NCI-H2029 treated with DMSO at 0.1 percent for 48 hours (cell line): ENCODE results near the gene NECAB3.

Experiments used
- DNase-seq: peaks from one replicate; lab custom pipeline; 2025; lab: John Stamatoyannopoulos, UW

Gene NECAB3

GRCh38 chr20:33663161-33664084 is 10.8 kb downstream of the NECAB3 start:
- DNase-seq, result peak; percentile 39

- no peak for DNase-seq
Observed at GRCh38 chr20:33662172-33662571, 12.1 kb downstream of the NECAB3 start, which contains the start of gene C20orf144. Gene C20orf144, plus strand, starts transcription at chr20:33662327. Its CDS starts 19 bp downstream, at chr20:33662346.

DNA sequence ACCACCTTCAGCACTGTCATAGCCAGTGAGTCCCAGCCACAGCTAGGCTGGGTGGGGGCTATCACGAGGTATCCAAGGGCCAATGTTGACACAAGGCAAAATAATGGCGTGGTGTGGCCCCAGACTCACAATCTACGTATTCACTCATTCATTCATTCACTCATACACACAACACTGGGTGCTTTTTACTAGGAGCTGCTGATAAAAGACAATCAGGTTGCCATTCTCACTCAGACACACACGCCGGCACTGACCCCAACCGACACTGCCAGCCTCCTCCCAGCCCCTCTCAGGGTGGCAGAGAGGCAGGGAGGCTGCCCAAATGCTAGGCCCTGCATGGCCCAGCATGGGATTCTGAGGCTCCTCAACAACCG is 13.6 kb downstream of the NECAB3 start:
- no peak for DNase-seq

- no peak for DNase-seq
Observed at GRCh38 chr20:33660035-33660684, 14.1 kb downstream of the NECAB3 start.

DNA sequence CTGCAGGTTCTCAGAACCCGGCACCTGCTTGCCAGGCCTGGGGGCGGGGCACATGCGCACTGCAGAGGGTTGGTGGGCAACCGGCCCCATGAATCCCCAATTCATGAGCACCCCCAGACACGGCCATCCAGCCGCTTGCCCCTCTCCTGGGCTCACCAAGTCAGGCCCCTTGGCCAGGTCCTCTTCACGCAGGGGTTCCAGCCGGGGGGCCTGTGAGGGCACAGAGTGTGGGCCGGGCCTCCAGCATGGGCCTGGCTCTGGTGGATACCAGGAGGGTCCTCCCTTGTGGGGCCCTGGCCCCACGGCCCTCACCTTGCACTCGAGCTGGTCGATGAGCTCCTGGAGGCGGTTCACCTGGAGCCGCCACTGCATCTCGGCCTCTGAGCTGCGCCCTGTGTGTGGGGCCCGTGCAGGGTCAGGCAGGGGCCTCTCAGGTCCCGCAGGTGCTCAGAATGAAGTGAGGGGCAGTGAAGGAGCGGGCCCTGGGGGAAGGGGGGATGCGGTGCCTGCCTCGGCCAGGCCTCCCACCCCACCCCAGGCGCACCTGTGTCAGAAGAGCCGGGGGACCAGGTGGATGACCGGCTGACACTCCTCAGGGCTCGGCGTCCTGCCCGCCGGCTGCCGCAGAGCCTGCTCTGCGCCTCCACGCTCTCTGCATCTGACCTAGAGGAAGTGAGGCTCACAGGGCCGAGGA is 14.7 kb downstream of the NECAB3 start:
- no peak for DNase-seq

DNA sequence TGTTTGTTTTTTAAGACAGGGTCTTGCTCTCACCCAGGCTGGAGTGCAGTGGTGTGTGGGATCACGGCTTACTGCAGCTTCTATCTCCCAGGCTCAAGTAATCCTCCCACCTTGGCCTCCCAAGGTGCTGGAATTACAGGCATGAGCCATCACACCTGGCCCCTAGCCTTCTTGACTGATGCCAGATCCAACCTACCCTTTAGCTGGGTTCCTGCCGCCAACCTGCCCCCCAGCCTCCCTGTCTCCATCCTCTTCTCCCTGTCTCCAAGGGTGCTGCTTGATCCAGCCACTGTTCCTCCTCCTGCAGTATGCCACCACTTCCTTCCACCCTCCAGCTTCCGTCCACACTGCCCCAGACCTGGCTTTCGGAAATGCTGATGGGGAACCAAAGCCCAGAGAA is 15.3 kb downstream of the NECAB3 start:
- DNase-seq, result no peak

GRCh38 chr20:33658510-33658909 is 15.7 kb downstream of the NECAB3 start:
- no peak for DNase-seq

GRCh38 chr20:33657704-33658095 is 16.5 kb downstream of the NECAB3 start:
- DNase-seq, result no peak

GRCh38 chr20:33656783-33657703 is 17.2 kb downstream of the NECAB3 start:
- no peak for DNase-seq

DNA sequence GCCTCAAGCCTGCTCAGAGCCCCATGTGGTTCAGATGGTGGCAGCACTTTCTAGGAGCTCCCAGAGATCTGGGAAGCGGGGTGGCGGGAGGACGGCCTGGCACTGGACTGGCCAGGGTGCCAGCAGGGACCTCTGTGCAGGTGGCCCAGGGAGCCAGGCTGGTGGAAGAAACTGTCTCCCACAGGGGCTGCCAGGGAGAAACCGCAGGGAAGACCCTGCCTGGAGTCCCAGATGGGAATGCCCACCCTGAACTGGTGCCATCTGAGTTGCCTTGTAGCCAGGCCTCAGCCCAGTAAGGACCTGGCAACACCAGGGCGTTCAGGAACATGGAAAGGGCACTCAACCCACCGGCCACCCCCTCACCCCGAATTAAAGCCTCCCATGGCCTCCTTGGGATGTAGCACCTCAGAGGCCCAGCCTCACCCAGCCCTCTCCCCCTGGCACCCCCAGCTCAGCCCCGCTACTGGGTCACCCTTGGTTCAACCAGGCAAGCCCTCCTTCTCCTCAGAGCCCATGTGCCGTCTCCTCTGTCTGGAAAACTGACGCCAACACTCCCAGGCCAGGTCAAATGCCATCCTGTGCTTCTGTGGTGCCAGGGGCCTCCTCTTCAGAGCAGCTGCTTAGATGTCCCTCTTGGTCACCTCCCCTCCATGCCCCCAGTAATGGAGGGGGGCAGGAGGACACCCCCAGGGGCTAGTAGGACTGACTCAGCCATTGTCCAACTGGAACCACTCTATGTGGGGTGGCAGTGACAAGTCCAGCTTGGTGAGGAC is 18.0 kb downstream of the NECAB3 start:
- no peak for DNase-seq

DNA sequence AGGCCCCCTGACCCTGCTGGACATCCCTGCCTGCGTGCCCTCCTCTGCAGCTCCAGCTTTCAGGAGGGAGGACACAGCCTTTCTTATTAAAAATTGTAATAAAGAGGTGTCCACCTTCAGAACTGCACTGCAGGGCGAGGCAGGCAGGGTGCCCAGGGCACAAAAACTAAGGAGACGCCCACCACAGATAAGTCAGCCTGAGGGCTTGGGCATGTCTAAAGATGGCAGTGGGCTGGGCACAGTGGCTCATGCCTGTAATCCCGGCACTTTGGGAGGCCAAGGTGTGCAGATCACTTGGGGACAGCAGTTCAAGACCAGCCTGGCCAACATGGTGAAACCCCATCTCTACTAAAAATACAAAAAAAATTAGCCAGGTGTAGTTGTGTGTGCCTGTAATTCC is 19.1 kb downstream of the NECAB3 start:
- no peak for DNase-seq

- DNase-seq, result peak; percentile 13
Observed at GRCh38 chr20:33654680-33655161, 19.5 kb downstream of the NECAB3 start.

- DNase-seq, result peak; percentile 98
Observed at GRCh38 chr20:33653900-33654596, 20.2 kb downstream of the NECAB3 start.

- DNase-seq, result peak; percentile 81
Observed at GRCh38 chr20:33653218-33653899, 20.9 kb downstream of the NECAB3 start.

DNA sequence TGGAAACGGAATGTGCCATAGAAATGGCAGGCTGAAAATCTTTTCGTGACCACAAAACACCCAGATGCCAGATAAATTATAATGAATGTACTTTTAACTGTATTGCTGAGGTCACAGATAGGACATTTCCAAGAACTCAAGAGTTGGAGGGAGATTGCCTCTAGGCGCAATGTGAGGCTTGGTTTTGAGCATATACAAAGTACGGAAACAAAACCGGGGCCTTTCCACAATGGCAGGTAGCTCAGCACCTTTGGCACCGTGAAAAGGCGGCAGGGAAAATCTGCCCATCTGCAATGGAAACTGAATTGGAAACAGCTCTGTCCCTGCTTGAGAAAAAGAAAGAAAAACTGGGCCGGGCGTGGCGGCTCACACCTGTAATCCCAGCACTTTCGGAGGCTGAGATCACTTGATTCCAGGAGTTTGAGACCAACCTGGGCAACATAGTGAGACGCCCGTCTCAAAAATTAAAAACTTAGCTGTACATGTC is 22.6 kb downstream of the NECAB3 start:
- no peak for DNase-seq

DNA sequence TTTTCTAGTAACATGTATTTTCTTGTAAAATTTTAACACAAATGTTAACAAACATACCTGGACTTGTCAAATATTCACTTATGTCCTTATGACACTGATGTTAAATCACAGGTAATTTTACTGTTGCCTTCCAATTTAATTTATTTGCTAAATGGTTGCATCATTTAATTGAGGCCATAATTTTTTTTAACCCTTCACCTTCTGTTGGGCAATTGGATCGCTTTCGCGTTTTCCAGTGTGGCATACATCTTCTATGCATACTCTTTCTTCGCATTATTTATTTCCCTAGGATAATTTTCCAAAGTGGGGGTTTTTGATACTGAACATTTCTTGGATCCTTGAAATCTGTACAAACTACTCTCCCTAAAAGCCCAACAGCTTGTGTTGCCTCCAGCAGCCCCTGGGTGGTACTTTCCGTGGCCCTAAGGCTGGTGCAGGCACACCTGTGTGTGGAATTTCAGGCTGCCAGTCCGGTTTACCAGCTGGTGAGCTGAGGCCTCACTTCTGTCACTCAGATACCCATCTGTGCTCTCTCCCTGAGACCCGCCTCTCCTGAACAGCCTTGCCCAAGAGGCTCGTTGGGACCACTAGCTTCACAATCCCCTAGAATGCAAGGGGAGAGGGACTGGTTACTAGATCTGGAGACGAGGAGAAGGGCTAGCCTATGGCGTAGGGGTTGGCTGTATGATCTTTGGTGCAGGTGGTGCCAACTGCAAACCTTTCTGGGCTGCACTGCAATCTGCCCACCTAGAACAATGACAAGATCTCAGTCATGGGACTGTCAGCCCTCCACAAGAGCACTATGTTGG is 23.3 kb downstream of the NECAB3 start:
- peak; percentile 12 for DNase-seq

- DNase-seq, result no peak
Observed at GRCh38 chr20:33650111-33650752, 24.0 kb downstream of the NECAB3 start.

DNA sequence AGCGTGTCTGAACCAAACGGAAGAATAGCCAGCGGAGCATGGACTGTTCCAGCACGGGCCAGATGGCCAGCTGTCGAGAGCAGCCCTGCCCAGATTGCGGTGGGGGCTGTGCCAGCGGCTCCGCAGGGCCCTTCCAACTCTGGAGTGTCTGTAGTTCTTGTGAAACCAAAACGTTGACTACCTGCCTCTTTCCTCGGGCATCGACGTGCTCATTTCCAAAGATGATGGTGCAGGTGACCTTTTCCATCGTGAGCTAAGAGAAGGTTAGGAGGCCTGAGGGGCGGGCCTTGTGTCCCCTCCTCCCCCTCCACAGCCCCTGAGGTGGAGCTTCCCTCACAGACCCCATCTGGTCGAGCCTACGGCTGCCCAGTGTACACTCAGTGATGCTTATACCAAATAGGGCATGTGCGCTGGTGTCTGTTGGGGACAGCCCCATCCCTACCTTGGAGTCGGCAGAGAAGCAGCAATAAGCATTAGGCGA is 25.0 kb downstream of the NECAB3 start:
- peak; percentile 80 for DNase-seq
